KMS-11 (cell line): ENCODE measurements around the gene PLCB4.

Source experiments
- H2AFZ ChIP-seq: fragments of 200-600 bp; sonication (generic); 2 replicates; pipeline ENCODE4 v1.6.1; 2016; ENCODE audit warnings: antibody characterized with exemption, mixed run types, low read depth
- H3K27ac ChIP-seq: fragments of 200-600 bp; sonication (generic); 2 replicates; pipeline ENCODE4 v1.6.1; 2016; ENCODE audit warnings: mild to moderate bottlenecking, mixed run types
- H3K27me3 ChIP-seq: fragments of 200-600 bp; sonication (generic); 2 replicates; pipeline ENCODE4 v1.6.1; 2017; ENCODE audit warnings: mild to moderate bottlenecking, low read depth, mixed run types, moderate library complexity; ENCODE audit not compliant: insufficient read depth
- H3K36me3 ChIP-seq: fragments of 200-600 bp; sonication (generic); 2 replicates; pipeline ENCODE4 v1.6.1; 2017; ENCODE audit warnings: mild to moderate bottlenecking, mixed run types; ENCODE audit not compliant: insufficient read depth
- H3K4me1 ChIP-seq: fragments of 200-600 bp; sonication (generic); 2 replicates; pipeline ENCODE4 v1.6.1; 2016; ENCODE audit warnings: mild to moderate bottlenecking, low read depth, mixed run types; ENCODE audit not compliant: poor library complexity, severe bottlenecking
- H3K4me2 ChIP-seq: fragments of 200-600 bp; sonication (generic); 2 replicates; pipeline ENCODE4 v1.7.0; 2016; ENCODE audit warnings: mild to moderate bottlenecking, mixed run types
- H3K4me3 ChIP-seq: fragments of 200-600 bp; sonication (generic); IDR thresholded peaks from 2 replicates; pipeline ENCODE4 v1.6.1; 2017; ENCODE audit warnings: low read depth, low read length, mixed read lengths; ENCODE audit not compliant: insufficient read depth
- H3K79me2 ChIP-seq: fragments of 200-600 bp; sonication (generic); 2 replicates; pipeline ENCODE4 v1.6.1; 2016; ENCODE audit warnings: low read depth, mixed run types; ENCODE audit not compliant: insufficient read depth
- H3K9ac ChIP-seq: fragments of 200-600 bp; sonication (generic); 2 replicates; pipeline ENCODE4 v1.6.1; 2016; ENCODE audit warnings: mild to moderate bottlenecking, mixed run types
- H4K20me1 ChIP-seq: fragments of 200-600 bp; sonication (generic); 2 replicates; pipeline ENCODE4 v1.6.1; 2016; ENCODE audit warnings: mild to moderate bottlenecking, mixed run types; ENCODE audit not compliant: insufficient read depth
- CTCF ChIP-seq: fragments of 200-600 bp; sonication (generic); conservative IDR thresholded peaks from 2 replicates; pipeline ENCODE4 v1.6.1; 2017; ENCODE audit warnings: low read depth, mild to moderate bottlenecking, antibody characterized with exemption, low read length, moderate library complexity, mixed read lengths

Gene PLCB4

GRCh38 chr20:9160757-9161156 is 91.9 kb downstream of the PLCB4 start:
- Histone ChIP-seq H3K36me3 (no peaks in the 10 kb centered on the region), H3K79me2 (no peaks in the 10 kb centered on the region), H3K27ac (no peak overlapping the region), H3K27me3 (no peaks in the 10 kb centered on the region), H3K4me3 (no peak overlapping the region), H3K9ac (no peak overlapping the region), H4K20me1 (no peaks in the 10 kb centered on the region), H3K4me2 (no peak overlapping the region), H2AFZ (no peak overlapping the region), H3K4me1 (no peaks in the 10 kb centered on the region)
- no peak for TF ChIP-seq CTCF

GRCh38 chr20:9161311-9161710 is 92.4 kb downstream of the PLCB4 start:
- no peak for TF ChIP-seq CTCF
- H2AFZ ChIP-seq, result no peak overlapping the region
- no peaks in the 10 kb centered on the region for H3K4me1 ChIP-seq
- H3K4me3 ChIP-seq, result no peak overlapping the region
- H3K27ac ChIP-seq, result no peak overlapping the region
- no peaks in the 10 kb centered on the region for H3K79me2 ChIP-seq
- no peaks in the 10 kb centered on the region for H4K20me1 ChIP-seq
- no peak overlapping the region for H3K4me2 ChIP-seq
- H3K36me3 ChIP-seq, result no peaks in the 10 kb centered on the region
- H3K9ac ChIP-seq, result no peak overlapping the region
- no peaks in the 10 kb centered on the region for H3K27me3 ChIP-seq

- Histone ChIP-seq H3K27ac (no peak overlapping the region), H3K36me3 (no peaks in the 10 kb centered on the region), H3K27me3 (no peaks in the 10 kb centered on the region), H2AFZ (no peak overlapping the region), H3K4me3 (no peak overlapping the region), H3K79me2 (no peaks in the 10 kb centered on the region), H3K4me1 (no peaks in the 10 kb centered on the region), H3K4me2 (no peak overlapping the region), H4K20me1 (no peaks in the 10 kb centered on the region), H3K9ac (no peak overlapping the region)
- no peak for TF ChIP-seq CTCF
These were observed 94.4 kb downstream of the PLCB4 start for GRCh38 chr20:9163251-9163650.

GRCh38 chr20:9163995-9164394 is 95.1 kb downstream of the PLCB4 start:
- no peak for TF ChIP-seq CTCF
- H3K27me3 ChIP-seq, result no peaks in the 10 kb centered on the region
- no peak overlapping the region for H3K4me2 ChIP-seq
- H3K9ac ChIP-seq, result no peak overlapping the region
- no peaks in the 10 kb centered on the region for H3K4me1 ChIP-seq
- H3K79me2 ChIP-seq, result no peaks in the 10 kb centered on the region
- no peaks in the 10 kb centered on the region for H3K36me3 ChIP-seq
- no peak overlapping the region for H3K27ac ChIP-seq
- no peak overlapping the region for H3K4me3 ChIP-seq
- H2AFZ ChIP-seq, result no peak overlapping the region
- no peaks in the 10 kb centered on the region for H4K20me1 ChIP-seq

GRCh38 chr20:9165261-9165660 is 96.4 kb downstream of the PLCB4 start:
- no peaks in the 10 kb centered on the region for H3K4me1 ChIP-seq
- H3K27ac ChIP-seq, result no peak overlapping the region
- H3K27me3 ChIP-seq, result no peaks in the 10 kb centered on the region
- H3K4me3 ChIP-seq, result no peak overlapping the region
- no peak overlapping the region for H3K9ac ChIP-seq
- no peak for TF ChIP-seq CTCF
- no peaks in the 10 kb centered on the region for H3K36me3 ChIP-seq
- no peak overlapping the region for H2AFZ ChIP-seq
- H4K20me1 ChIP-seq, result no peaks in the 10 kb centered on the region
- no peak overlapping the region for H3K4me2 ChIP-seq
- no peaks in the 10 kb centered on the region for H3K79me2 ChIP-seq
